A549 (cell line): ENCODE measurements around the gene CD22. TPM values are rescaled to one million over a fixed set of nuclear protein-coding genes. Genes with fewer than 3 reads are reported as not detected.

Experiments used
- ATAC-seq, 2 experiments: fragments of 200-7000 bp in 1 of 2; fragments of >200 bp in 1 of 2; cut with Nextera tagmentation in 1 of 2; cut with Tn5 transposase in 1 of 2; 3 replicates each; pipeline versions ENCODE4 v1.8.0 to v1.9.1; 2018 to 2020; ENCODE audit warnings: mild to moderate bottlenecking in 1 of 2, moderate library complexity in 1 of 2
- CTCF ChIA-PET: fragments of 300-600 bp; sonication (Branson Sonifier 250); formaldehyde crosslinking; extraction: SDS; loops from one replicate; lab custom pipeline; 2021; ENCODE audit warnings: antibody characterized with exemption, inconsistent platforms; lab: Yijun Ruan, JAX
- POLR2A ChIA-PET: fragments of 350-600 bp; formaldehyde crosslinking; extraction: SDS; loops from one replicate; lab custom pipeline; 2021; ENCODE audit warnings: antibody characterized with exemption, inconsistent platforms; lab: Yijun Ruan, JAX
- DNase-seq, 2 experiments: peaks; one replicate each; pipeline versions ENCODE4 v3.0.0 to v3.0.0-alpha.2; 2011 to 2016; ENCODE audit warnings: low read depth in 1 of 2, low spot score in 1 of 2
- FAIRE-seq: peaks from 2 replicates; lab custom pipeline; 2011; peaks lifted over from hg19 to GRCh38; lab: Jason Lieb, UNC
- H3K27ac ChIP-seq, 2 experiments: fragments of >200 bp; sonication (Bioruptor Twin); formaldehyde crosslinking; 3 replicates each; pipeline ENCODE4 v1.5.1; 2016 to 2017
- H3K4me1 ChIP-seq: fragments of >200 bp; sonication (Bioruptor Twin); formaldehyde crosslinking; 3 replicates; pipeline ENCODE4 v1.6.1; 2016
- H3K4me2 ChIP-seq: fragments of >200 bp; sonication (Bioruptor Twin); formaldehyde crosslinking; 3 replicates; pipeline ENCODE4 v1.6.1; 2016
- H3K4me3 ChIP-seq: fragments of >200 bp; sonication (Bioruptor Twin); formaldehyde crosslinking; 3 replicates; pipeline ENCODE4 v1.5.1; 2016
- H3K9me3 ChIP-seq: fragments of >200 bp; sonication (Bioruptor Twin); formaldehyde crosslinking; 3 replicates; pipeline ENCODE4 v1.6.1; 2016
- CBX8 ChIP-seq: fragments of 200-600 bp; sonication (generic); IDR thresholded peaks from 2 replicates; pipeline ENCODE4 v1.6.1; 2016
- CHD4 ChIP-seq: fragments of 200-600 bp; sonication (generic); IDR thresholded peaks from 2 replicates; pipeline ENCODE4 v1.6.1; 2016; ENCODE audit warnings: antibody characterized with exemption, mild to moderate bottlenecking, borderline replicate concordance
- EHMT2 ChIP-seq: fragments of 200-600 bp; sonication (generic); IDR thresholded peaks from 2 replicates; pipeline ENCODE4 v1.6.1; 2016; ENCODE audit warnings: antibody characterized with exemption, low read depth, mild to moderate bottlenecking, moderate library complexity
- EP300 ChIP-seq, 2 experiments: fragments of >200 bp; sonication (Bioruptor Twin); formaldehyde crosslinking; IDR thresholded peaks; 2 replicates in 1 of 2; 3 replicates in 1 of 2; pipeline ENCODE4 v1.6.1; 2016 to 2017
- FOSL2 ChIP-seq, 2 experiments: fragments of 450-650 bp in 1 of 2; fragments of >200 bp in 1 of 2; sonication (Bioruptor Twin) in 1 of 2; formaldehyde crosslinking; IDR thresholded peaks; 2 replicates each; pipeline versions ENCODE4 v1.5.0 to v1.6.1; 2016 to 2020; ENCODE audit warnings: mild to moderate bottlenecking in 1 of 2, moderate library complexity in 1 of 2
- HES2 ChIP-seq: fragments of >200 bp; sonication (Bioruptor Twin); formaldehyde crosslinking; IDR thresholded peaks from 2 replicates; pipeline ENCODE4 v1.6.1; 2016
- HOXB13 ChIP-seq: fragments of 250-450 bp; sonication (Bioruptor Pico); IDR thresholded peaks from 2 replicates; pipeline ENCODE4 v1.5.0; 2020; ENCODE audit warnings: low read depth, mild to moderate bottlenecking, moderate library complexity
- JUNB ChIP-seq: fragments of >200 bp; sonication (Bioruptor Twin); formaldehyde crosslinking; IDR thresholded peaks from 2 replicates; pipeline ENCODE4 v1.6.1; 2016
- KDM1A ChIP-seq: fragments of 200-600 bp; sonication (generic); IDR thresholded peaks from 2 replicates; pipeline ENCODE4 v1.6.1; 2016; ENCODE audit warnings: low read depth, mild to moderate bottlenecking
- POLR2A ChIP-seq: IDR thresholded peaks from 2 replicates; pipeline ENCODE4 v1.6.1; 2012; ENCODE audit warnings: mild to moderate bottlenecking, low read length
- RARB ChIP-seq: fragments of 250-450 bp; sonication (Bioruptor Pico); IDR thresholded peaks from 2 replicates; pipeline ENCODE4 v1.8.0; 2021; ENCODE audit warnings: mild to moderate bottlenecking, moderate library complexity
- RNF2 ChIP-seq: fragments of 200-600 bp; sonication (generic); IDR thresholded peaks from 2 replicates; pipeline ENCODE4 v1.6.1; 2016; ENCODE audit warnings: low read depth, mild to moderate bottlenecking, antibody characterized with exemption, moderate library complexity, borderline replicate concordance
- SMC3 ChIP-seq: fragments of >200 bp; sonication (Bioruptor Twin); formaldehyde crosslinking; IDR thresholded peaks from 3 replicates; pipeline ENCODE4 v1.6.1; 2018; ENCODE audit warnings: inconsistent platforms
- SREBF2 ChIP-seq: fragments of 450-650 bp; IDR thresholded peaks from 2 replicates; pipeline ENCODE4 v1.6.1; 2014; ENCODE audit warnings: mild to moderate bottlenecking, moderate library complexity
- ZC3H11A ChIP-seq: fragments of 450-650 bp; IDR thresholded peaks from 2 replicates; pipeline ENCODE4 v1.6.1; 2014; ENCODE audit warnings: antibody characterized with exemption, mild to moderate bottlenecking
- ZFP36 ChIP-seq: fragments of 450-650 bp; IDR thresholded peaks from 2 replicates; pipeline ENCODE4 v1.6.1; 2014; ENCODE audit warnings: borderline replicate concordance; ENCODE audit not compliant: partially characterized antibody
- WGBS: methylation state at CpG from one replicate; pipeline ENCODE4 v1.1.6; 2017; ENCODE audit errors: missing lambda C conversion rate; 5-methylcytosine and 5-hydroxymethylcytosine counted together
- polyA plus RNA-seq, 4 experiments: library from polyadenylated mRNA; depleted of rRNA in 3 of 4; stranded (reverse); fragments of >200 nt; fragmentation: RNase III in 1 of 4; extraction: RNeasy Plus Mini Kit Qiagen cat#74134 plus additional on column Dnase treatment in 1 of 4; gene quantifications; 2 replicates in 3 of 4; 3 replicates in 1 of 4; pipeline ENCODE4 v1.2.3, GENCODE V29; 2011 to 2017
- TF ChIP-seq, protein P1 (sequence below): IDR thresholded peaks from 2 replicates; pipeline ENCODE4 v1.6.1; 2012
- TF ChIP-seq, protein P2 (sequence below): fragments of 150-350 bp; IDR thresholded peaks from 2 replicates; pipeline ENCODE4 v1.6.1; 2014; ENCODE audit warnings: low read depth, mild to moderate bottlenecking, low read length
- TF ChIP-seq, protein P3 (sequence below): fragments of 200-600 bp; sonication (generic); IDR thresholded peaks from 2 replicates; pipeline ENCODE4 v1.6.1; 2016; ENCODE audit warnings: antibody characterized with exemption, mild to moderate bottlenecking, moderate library complexity
- TF ChIP-seq, protein P4 (sequence below): IDR thresholded peaks from 2 replicates; pipeline ENCODE4 v1.6.1; 2012
- TF ChIP-seq, protein P5 (sequence below): fragments of >200 bp; sonication (Bioruptor Twin); formaldehyde crosslinking; IDR thresholded peaks from 3 replicates; pipeline ENCODE4 v1.5.1; 2016

The CD22 gene
- polyA plus RNA-seq, 2 of the 4 experiments (the other 2 are of a cell fraction): 0.05 to 0.14 TPM

DNA sequence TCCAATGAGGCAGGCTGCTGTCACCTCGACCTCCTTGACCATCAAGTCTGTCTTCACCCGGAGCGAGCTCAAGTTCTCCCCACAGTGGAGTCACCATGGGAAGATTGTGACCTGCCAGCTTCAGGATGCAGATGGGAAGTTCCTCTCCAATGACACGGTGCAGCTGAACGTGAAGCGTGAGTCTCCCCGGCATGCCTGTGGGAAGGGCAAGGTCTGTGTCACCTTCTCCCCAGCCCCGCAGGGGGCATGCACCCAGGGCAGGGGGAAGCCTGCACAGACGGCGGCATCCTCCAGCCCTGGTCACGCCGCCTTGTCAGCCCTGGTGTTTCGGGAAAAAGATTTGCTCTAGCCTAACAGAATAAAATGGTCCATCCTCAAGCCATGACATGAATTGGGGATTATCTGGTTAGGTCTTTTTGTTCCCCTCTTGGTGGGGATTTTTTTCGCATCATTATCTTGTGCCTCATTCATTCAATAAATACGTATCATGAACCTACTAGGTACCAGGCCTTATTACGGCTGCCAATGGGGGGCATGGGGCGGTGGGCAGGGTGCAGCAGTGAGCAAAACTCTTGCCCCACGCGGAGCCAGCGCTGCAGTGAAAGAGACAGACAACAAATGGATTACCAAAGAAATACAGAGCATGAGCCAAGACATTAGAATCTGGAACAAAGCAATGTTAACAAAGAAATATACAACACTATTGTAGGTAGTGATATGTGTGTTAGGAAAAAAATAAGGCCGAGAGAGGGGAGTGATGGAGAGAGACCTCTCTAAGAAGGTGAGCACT lies 7.4 kb downstream of the CD22 start:
- CTCF ChIA-PET: interaction anchor here (0.9 to 6.8 kb wide), 5 partner anchors 10 to 159 kb away, joined by 3 to 81 read pairs (median 8); no protein-coding TSS in a partner anchor
- DNase-seq: no peak
- WGBS: 66% methylated on average over 21 of the region's 21 CpGs
- Histone ChIP-seq H3K4me3 (no peak overlapping the region), H3K9me3 (no peaks in the 10 kb centered on the region), H3K27ac (no peak overlapping the region), H3K4me1 (no peaks in the 10 kb centered on the region), H3K4me2 (no peak overlapping the region)
- no peak for FAIRE-seq
- POLR2A ChIA-PET: no interaction called here
- ATAC-seq: no peak
- TF ChIP-seq JUNB: no peak
- TF ChIP-seq FOSL2 (IDR thresholded peaks at IDR 0.05): no peak
- no peak for TF ChIP-seq FOSL2 (CRISPR knock-in tag; IDR thresholded peaks at IDR 0.05)
- no peak for TF ChIP-seq ZFP36
- no peak for TF ChIP-seq EHMT2
- TF ChIP-seq, protein P1, sequence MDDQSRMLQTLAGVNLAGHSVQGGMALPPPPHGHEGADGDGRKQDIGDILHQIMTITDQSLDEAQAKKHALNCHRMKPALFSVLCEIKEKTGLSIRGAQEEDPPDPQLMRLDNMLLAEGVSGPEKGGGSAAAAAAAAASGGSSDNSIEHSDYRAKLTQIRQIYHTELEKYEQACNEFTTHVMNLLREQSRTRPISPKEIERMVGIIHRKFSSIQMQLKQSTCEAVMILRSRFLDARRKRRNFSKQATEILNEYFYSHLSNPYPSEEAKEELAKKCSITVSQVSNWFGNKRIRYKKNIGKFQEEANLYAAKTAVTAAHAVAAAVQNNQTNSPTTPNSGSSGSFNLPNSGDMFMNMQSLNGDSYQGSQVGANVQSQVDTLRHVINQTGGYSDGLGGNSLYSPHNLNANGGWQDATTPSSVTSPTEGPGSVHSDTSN: no peak

GRCh38 chr19:35337097-35337983 lies 8.4 kb downstream of the CD22 start:
- TF ChIP-seq CBX8: no peak
- no peak for TF ChIP-seq RNF2
- TF ChIP-seq, protein P1: no peak
- no peak for TF ChIP-seq CHD4
- no peak for TF ChIP-seq ZC3H11A
- TF ChIP-seq KDM1A: no peak
- TF ChIP-seq POLR2A: no peak
- TF ChIP-seq, protein P2, sequence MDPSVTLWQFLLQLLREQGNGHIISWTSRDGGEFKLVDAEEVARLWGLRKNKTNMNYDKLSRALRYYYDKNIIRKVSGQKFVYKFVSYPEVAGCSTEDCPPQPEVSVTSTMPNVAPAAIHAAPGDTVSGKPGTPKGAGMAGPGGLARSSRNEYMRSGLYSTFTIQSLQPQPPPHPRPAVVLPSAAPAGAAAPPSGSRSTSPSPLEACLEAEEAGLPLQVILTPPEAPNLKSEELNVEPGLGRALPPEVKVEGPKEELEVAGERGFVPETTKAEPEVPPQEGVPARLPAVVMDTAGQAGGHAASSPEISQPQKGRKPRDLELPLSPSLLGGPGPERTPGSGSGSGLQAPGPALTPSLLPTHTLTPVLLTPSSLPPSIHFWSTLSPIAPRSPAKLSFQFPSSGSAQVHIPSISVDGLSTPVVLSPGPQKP: no peak
- TF ChIP-seq EP300 (IDR thresholded peaks at IDR 0.05): no peak
- POLR2A ChIA-PET: no interaction called here
- no peak overlapping the region for H3K4me3 ChIP-seq
- no peak overlapping the region for H3K4me2 ChIP-seq
- no peaks in the 10 kb centered on the region for H3K9me3 ChIP-seq
- CTCF ChIA-PET: interaction anchor here (0.7 to 6.8 kb wide), 6 partner anchors 12 to 282 kb away, joined by 3 to 81 read pairs (median 4); no protein-coding TSS in a partner anchor
- no peak for ATAC-seq
- no peaks in the 10 kb centered on the region for H3K4me1 ChIP-seq
- 62% methylated on average over 25 of the region's 25 CpGs for WGBS
- DNase-seq: no peak
- FAIRE-seq: no peak
- H3K27ac ChIP-seq: no peak overlapping the region

- no peak for FAIRE-seq
- WGBS: 34% methylated on average over 13 of the region's 13 CpGs
- H3K4me3 ChIP-seq: no peak overlapping the region
- no peak overlapping the region for H3K4me2 ChIP-seq
- no peaks in the 10 kb centered on the region for H3K9me3 ChIP-seq
- CTCF ChIA-PET: interaction anchor here (0.7 to 6.8 kb wide), 5 partner anchors 13 to 281 kb away, joined by 3 to 81 read pairs (median 4); no protein-coding TSS in a partner anchor
- POLR2A ChIA-PET: no interaction called here
- no peak for DNase-seq
- H3K27ac ChIP-seq: no peak overlapping the region
- H3K4me1 ChIP-seq: no peaks in the 10 kb centered on the region
- no peak for ATAC-seq
- TF ChIP-seq, protein P3, sequence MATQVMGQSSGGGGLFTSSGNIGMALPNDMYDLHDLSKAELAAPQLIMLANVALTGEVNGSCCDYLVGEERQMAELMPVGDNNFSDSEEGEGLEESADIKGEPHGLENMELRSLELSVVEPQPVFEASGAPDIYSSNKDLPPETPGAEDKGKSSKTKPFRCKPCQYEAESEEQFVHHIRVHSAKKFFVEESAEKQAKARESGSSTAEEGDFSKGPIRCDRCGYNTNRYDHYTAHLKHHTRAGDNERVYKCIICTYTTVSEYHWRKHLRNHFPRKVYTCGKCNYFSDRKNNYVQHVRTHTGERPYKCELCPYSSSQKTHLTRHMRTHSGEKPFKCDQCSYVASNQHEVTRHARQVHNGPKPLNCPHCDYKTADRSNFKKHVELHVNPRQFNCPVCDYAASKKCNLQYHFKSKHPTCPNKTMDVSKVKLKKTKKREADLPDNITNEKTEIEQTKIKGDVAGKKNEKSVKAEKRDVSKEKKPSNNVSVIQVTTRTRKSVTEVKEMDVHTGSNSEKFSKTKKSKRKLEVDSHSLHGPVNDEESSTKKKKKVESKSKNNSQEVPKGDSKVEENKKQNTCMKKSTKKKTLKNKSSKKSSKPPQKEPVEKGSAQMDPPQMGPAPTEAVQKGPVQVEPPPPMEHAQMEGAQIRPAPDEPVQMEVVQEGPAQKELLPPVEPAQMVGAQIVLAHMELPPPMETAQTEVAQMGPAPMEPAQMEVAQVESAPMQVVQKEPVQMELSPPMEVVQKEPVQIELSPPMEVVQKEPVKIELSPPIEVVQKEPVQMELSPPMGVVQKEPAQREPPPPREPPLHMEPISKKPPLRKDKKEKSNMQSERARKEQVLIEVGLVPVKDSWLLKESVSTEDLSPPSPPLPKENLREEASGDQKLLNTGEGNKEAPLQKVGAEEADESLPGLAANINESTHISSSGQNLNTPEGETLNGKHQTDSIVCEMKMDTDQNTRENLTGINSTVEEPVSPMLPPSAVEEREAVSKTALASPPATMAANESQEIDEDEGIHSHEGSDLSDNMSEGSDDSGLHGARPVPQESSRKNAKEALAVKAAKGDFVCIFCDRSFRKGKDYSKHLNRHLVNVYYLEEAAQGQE: no peak
- no peak for TF ChIP-seq HOXB13
- TF ChIP-seq RNF2: no peak
- TF ChIP-seq RARB (CRISPR knock-in tag): no peak
- TF ChIP-seq, protein P4, sequence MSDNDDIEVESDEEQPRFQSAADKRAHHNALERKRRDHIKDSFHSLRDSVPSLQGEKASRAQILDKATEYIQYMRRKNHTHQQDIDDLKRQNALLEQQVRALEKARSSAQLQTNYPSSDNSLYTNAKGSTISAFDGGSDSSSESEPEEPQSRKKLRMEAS: no peak
- no peak for TF ChIP-seq HES2
- TF ChIP-seq SREBF2: no peak
- no peak for TF ChIP-seq SMC3
- TF ChIP-seq, protein P5, sequence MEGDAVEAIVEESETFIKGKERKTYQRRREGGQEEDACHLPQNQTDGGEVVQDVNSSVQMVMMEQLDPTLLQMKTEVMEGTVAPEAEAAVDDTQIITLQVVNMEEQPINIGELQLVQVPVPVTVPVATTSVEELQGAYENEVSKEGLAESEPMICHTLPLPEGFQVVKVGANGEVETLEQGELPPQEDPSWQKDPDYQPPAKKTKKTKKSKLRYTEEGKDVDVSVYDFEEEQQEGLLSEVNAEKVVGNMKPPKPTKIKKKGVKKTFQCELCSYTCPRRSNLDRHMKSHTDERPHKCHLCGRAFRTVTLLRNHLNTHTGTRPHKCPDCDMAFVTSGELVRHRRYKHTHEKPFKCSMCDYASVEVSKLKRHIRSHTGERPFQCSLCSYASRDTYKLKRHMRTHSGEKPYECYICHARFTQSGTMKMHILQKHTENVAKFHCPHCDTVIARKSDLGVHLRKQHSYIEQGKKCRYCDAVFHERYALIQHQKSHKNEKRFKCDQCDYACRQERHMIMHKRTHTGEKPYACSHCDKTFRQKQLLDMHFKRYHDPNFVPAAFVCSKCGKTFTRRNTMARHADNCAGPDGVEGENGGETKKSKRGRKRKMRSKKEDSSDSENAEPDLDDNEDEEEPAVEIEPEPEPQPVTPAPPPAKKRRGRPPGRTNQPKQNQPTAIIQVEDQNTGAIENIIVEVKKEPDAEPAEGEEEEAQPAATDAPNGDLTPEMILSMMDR: no peak
These were observed 9.0 kb downstream of the CD22 start for GRCh38 chr19:35337984-35338296.
